DMS153 (cell line): Measurements from ENCODE around the gene POU2F1.

ENCODE experiments used
- DNase-seq: peaks from one replicate; lab custom pipeline; 2025; lab: John Stamatoyannopoulos, UW

The POU2F1 gene

GRCh38 chr1:167423684-167424619 lies 203.3 kb downstream of the POU2F1 start:
- no peak for DNase-seq

- DNase-seq = no peak
These were observed 204.8 kb downstream of the POU2F1 start for GRCh38 chr1:167425482-167425881.

- DNase-seq = no peak
These were observed 206.0 kb downstream of the POU2F1 start for GRCh38 chr1:167426716-167427115.

- DNase-seq = no peak
These were observed 207.2 kb downstream of the POU2F1 start for GRCh38 chr1:167427848-167428247.

GRCh38 chr1:167428395-167428794 lies 207.7 kb downstream of the POU2F1 start:
- no peak for DNase-seq

GRCh38 chr1:167429612-167430011 lies 208.9 kb downstream of the POU2F1 start:
- DNase-seq = no peak

- DNase-seq = no peak
These were observed 209.6 kb downstream of the POU2F1 start for GRCh38 chr1:167430134-167430848.

GRCh38 chr1:167430849-167431242 lies 210.2 kb downstream of the POU2F1 start:
- no peak for DNase-seq

- DNase-seq = peak; percentile 44
These were observed 210.7 kb downstream of the POU2F1 start for GRCh38 chr1:167431261-167431908.

- no peak for DNase-seq
These were observed 211.4 kb downstream of the POU2F1 start for GRCh38 chr1:167431909-167432650.

- no peak for DNase-seq
These were observed 212.1 kb downstream of the POU2F1 start for GRCh38 chr1:167432780-167433179.

GRCh38 chr1:167433884-167434283 lies 213.2 kb downstream of the POU2F1 start:
- DNase-seq = no peak

GRCh38 chr1:167434306-167434705 lies 213.6 kb downstream of the POU2F1 start:
- DNase-seq = no peak

GRCh38 chr1:167435484-167435883 lies 214.8 kb downstream of the POU2F1 start:
- DNase-seq = no peak

GRCh38 chr1:167438171-167439138 lies 217.8 kb downstream of the POU2F1 start:
- no peak for DNase-seq

GRCh38 chr1:167439301-167439988 lies 218.8 kb downstream of the POU2F1 start:
- DNase-seq = no peak

GRCh38 chr1:167440345-167440744 lies 219.7 kb downstream of the POU2F1 start:
- no peak for DNase-seq

- DNase-seq = no peak
These were observed 220.1 kb downstream of the POU2F1 start for GRCh38 chr1:167440776-167441175.

GRCh38 chr1:167441222-167441621 lies 220.5 kb downstream of the POU2F1 start:
- DNase-seq = no peak
